Natural killer cell (primary cell): ENCODE measurements around the gene CDH12. TPM values are rescaled to one million over a fixed set of nuclear protein-coding genes. Genes with fewer than 3 reads are reported as not detected.

Experiments
- ATAC-seq, 3 donors: fragments of 150-1000 bp in 2 of 3; fragments of 200-7000 bp in 1 of 3; cut with Tn5 transposase; 1 replicate in 1 of 3; 2 replicates in 2 of 3; pipeline ENCODE4 v1.10.0; 2021; ENCODE audit warnings: mild to moderate bottlenecking in 2 of 3, moderate library complexity in 2 of 3
- DNase-seq, 2 donors: peaks; one replicate each; pipeline versions ENCODE4 v3.0.0 to v3.0.0-alpha.2; 2013 to 2021; ENCODE audit warnings: mixed read lengths in 1 of 2
- H3K27ac ChIP-seq: one replicate; pipeline ENCODE4 v1.5.1; 2013; ENCODE audit warnings: mild to moderate bottlenecking, low read length
- H3K27me3 ChIP-seq: one replicate; pipeline ENCODE4 v1.6.1; 2013; ENCODE audit warnings: low read length; ENCODE audit not compliant: control insufficient read depth, insufficient read depth
- H3K36me3 ChIP-seq: one replicate; pipeline ENCODE4 v1.6.1; 2013; ENCODE audit warnings: low read length; ENCODE audit not compliant: control insufficient read depth, insufficient read depth
- H3K4me1 ChIP-seq: one replicate; pipeline ENCODE4 v1.6.1; 2013; ENCODE audit warnings: low read length; ENCODE audit not compliant: control insufficient read depth, insufficient read depth
- H3K4me3 ChIP-seq: one replicate; pipeline ENCODE4 v1.5.1; 2013; ENCODE audit warnings: low read length
- H3K9me3 ChIP-seq: one replicate; pipeline ENCODE4 v1.6.1; 2013; ENCODE audit warnings: low read length; ENCODE audit not compliant: control insufficient read depth, insufficient read depth
- H3K27ac Mint-ChIP-seq, 2 donors: one replicate each; pipeline ENCODE4 v1.8.0; 2022; ENCODE audit warnings: mild to moderate bottlenecking in 2 of 2, mixed read lengths in 2 of 2, moderate library complexity in 1 of 2
- H3K27me3 Mint-ChIP-seq, 2 donors: one replicate each; pipeline ENCODE4 v1.8.0; 2022; ENCODE audit warnings: low read depth in 2 of 2, mixed read lengths in 2 of 2
- H3K36me3 Mint-ChIP-seq: one replicate; pipeline ENCODE4 v1.8.0; 2022; ENCODE audit warnings: mixed read lengths
- H3K4me1 Mint-ChIP-seq, 2 donors: one replicate each; pipeline ENCODE4 v1.8.0; 2022; ENCODE audit warnings: mixed read lengths in 2 of 2
- H3K4me3 Mint-ChIP-seq: one replicate; pipeline ENCODE4 v1.8.0; 2022; ENCODE audit warnings: mild to moderate bottlenecking, moderate library complexity, mixed read lengths
- H3K9me3 Mint-ChIP-seq, 2 donors: one replicate each; pipeline ENCODE4 v1.8.0; 2022; ENCODE audit warnings: mixed read lengths in 2 of 2
- CTCF ChIP-seq: fragments of 200-600 bp; IDR thresholded peaks from one replicate; pipeline ENCODE4 v1.8.0; 2022; ENCODE audit warnings: antibody characterized with exemption
- WGBS: methylation state at CpG from one replicate; pipeline ENCODE4 v1.1.7; 2013; ENCODE audit warnings: missing lambda C conversion rate; ENCODE audit not compliant: insufficient coverage; 5-methylcytosine and 5-hydroxymethylcytosine counted together
- intact Hi-C: fragments of 100-400 bp; cut with micrococcal nuclease; formaldehyde crosslinking; loops from one replicate; pipeline ENCODE4 v1.14.2; 2022
- total RNA-seq, 4 donors: library from RNA; stranded (reverse); fragments of 120-200 nt in 1 of 4; gene quantifications; one replicate each; pipeline versions ENCODE4 v1.2.3 to v1.2.4, GENCODE V29; 2013 to 2022

Gene CDH12
- total RNA-seq, 3 donors from 2014 or later (not counting 1 experiment from before 2014, with no cell fraction given): not detected

GRCh38 chr5:22314548-22314947, 538.6 kb downstream of the CDH12 start:
- DNase-seq (no peak), ATAC-seq (no peak)
- WGBS: 87% methylated on average over 6 of the region's 6 CpGs
- no peaks in the 10 kb centered on the region for H3K4me1 Mint-ChIP-seq
- peaks cover 7 to 20% of the 10 kb centered on the region in 2 donors for H3K9me3 Mint-ChIP-seq
- TF ChIP-seq CTCF: no peak
- H3K27ac Mint-ChIP-seq: no peak overlapping the region
- Histone ChIP-seq H3K27me3 (no peaks in the 10 kb centered on the region), H3K9me3 (peaks cover 3% of the 10 kb centered on the region), H3K36me3 (no peaks in the 10 kb centered on the region), H3K27ac (no peak overlapping the region), H3K4me1 (no peaks in the 10 kb centered on the region), H3K4me3 (no peak overlapping the region)
- H3K4me3 Mint-ChIP-seq: no peak overlapping the region
- H3K36me3 Mint-ChIP-seq: peaks cover 7% of the 10 kb centered on the region
- intact Hi-C loops: no loop called here
- H3K27me3 Mint-ChIP-seq: no peaks in the 10 kb centered on the region

GRCh38 chr5:22306011-22306410, 547.1 kb downstream of the CDH12 start:
- Mint-ChIP-seq H3K4me3 (no peak overlapping the region), H3K4me1 (no peaks in the 10 kb centered on the region), H3K9me3 (peaks cover 14 to 17% of the 10 kb centered on the region in 2 donors), H3K27ac (no peak overlapping the region), H3K36me3 (no peaks in the 10 kb centered on the region), H3K27me3 (no peaks in the 10 kb centered on the region)
- Histone ChIP-seq H3K4me1 (no peaks in the 10 kb centered on the region), H3K27ac (no peak overlapping the region), H3K4me3 (no peak overlapping the region), H3K9me3 (peaks cover 2% of the 10 kb centered on the region), H3K27me3 (no peaks in the 10 kb centered on the region), H3K36me3 (no peaks in the 10 kb centered on the region)
- WGBS: 85% methylated on average over 2 of the region's 2 CpGs
- TF ChIP-seq CTCF: no peak
- ATAC-seq (no peak), DNase-seq (no peak)
- intact Hi-C loops: no loop called here

GRCh38 chr5:22295832-22296231, 557.3 kb downstream of the CDH12 start:
- WGBS: no CpG with 5 or more reads among the region's 1 CpG
- no peaks in the 10 kb centered on the region for H3K4me1 Mint-ChIP-seq
- no peaks in the 10 kb centered on the region for H3K27me3 ChIP-seq
- intact Hi-C loops: no loop called here
- H3K27ac Mint-ChIP-seq: no peak overlapping the region
- peaks cover 7% of the 10 kb centered on the region for H3K9me3 ChIP-seq
- TF ChIP-seq CTCF: no peak
- peaks cover 12 to 14% of the 10 kb centered on the region in 2 donors for H3K9me3 Mint-ChIP-seq
- H3K4me1 ChIP-seq: no peaks in the 10 kb centered on the region
- no peaks in the 10 kb centered on the region for H3K36me3 Mint-ChIP-seq
- ATAC-seq: no peak
- DNase-seq: no peak
- no peaks in the 10 kb centered on the region for H3K36me3 ChIP-seq
- H3K27me3 Mint-ChIP-seq: no peaks in the 10 kb centered on the region
- no peak overlapping the region for H3K4me3 Mint-ChIP-seq
- no peak overlapping the region for H3K27ac ChIP-seq
- no peak overlapping the region for H3K4me3 ChIP-seq

DNA sequence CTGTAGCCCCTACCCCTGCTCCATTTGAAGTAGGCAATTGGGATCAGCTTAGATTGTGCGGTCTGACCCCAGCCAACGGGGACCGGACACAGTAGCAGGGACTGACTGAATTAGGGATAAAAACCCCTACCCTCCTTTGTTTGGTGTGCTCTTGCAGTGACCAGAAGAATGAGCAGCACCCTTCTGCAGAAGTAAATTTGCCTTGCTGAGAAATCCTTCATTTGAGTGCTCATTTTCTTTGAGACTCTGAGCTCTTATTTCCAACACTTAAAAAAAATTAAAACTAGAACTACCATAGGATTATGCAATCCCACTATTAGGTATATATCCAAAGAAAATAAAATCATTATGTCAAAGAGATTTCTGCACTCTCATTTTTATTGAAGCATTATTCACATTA, 560.0 kb downstream of the CDH12 start:
- peaks cover 13% of the 10 kb centered on the region for H3K9me3 ChIP-seq
- DNase-seq: no peak
- ATAC-seq: no peak
- 97% methylated on average over 3 of the region's 3 CpGs for WGBS
- no peaks in the 10 kb centered on the region for H3K27me3 Mint-ChIP-seq
- H3K4me1 Mint-ChIP-seq: no peaks in the 10 kb centered on the region
- intact Hi-C loops: no loop called here
- H3K4me1 ChIP-seq: no peaks in the 10 kb centered on the region
- H3K36me3 Mint-ChIP-seq: no peaks in the 10 kb centered on the region
- no peaks in the 10 kb centered on the region for H3K27me3 ChIP-seq
- no peaks in the 10 kb centered on the region for H3K36me3 ChIP-seq
- no peak for TF ChIP-seq CTCF
- H3K4me3 Mint-ChIP-seq: no peak overlapping the region
- H3K4me3 ChIP-seq: no peak overlapping the region
- peaks cover 11 to 21% of the 10 kb centered on the region in 2 donors for H3K9me3 Mint-ChIP-seq
- H3K27ac ChIP-seq: no peak overlapping the region
- no peak overlapping the region for H3K27ac Mint-ChIP-seq
